ENCODE results near the gene MLC1. TPM values are rescaled to one million over a fixed set of nuclear protein-coding genes. Genes with fewer than 3 reads are reported as not detected.

Gene MLC1
- total RNA-seq (2014; rRNA removed; shearing (Covaris generic); ENCODE audit: low replicate concordance): not detected in 2 replicates

DNA sequence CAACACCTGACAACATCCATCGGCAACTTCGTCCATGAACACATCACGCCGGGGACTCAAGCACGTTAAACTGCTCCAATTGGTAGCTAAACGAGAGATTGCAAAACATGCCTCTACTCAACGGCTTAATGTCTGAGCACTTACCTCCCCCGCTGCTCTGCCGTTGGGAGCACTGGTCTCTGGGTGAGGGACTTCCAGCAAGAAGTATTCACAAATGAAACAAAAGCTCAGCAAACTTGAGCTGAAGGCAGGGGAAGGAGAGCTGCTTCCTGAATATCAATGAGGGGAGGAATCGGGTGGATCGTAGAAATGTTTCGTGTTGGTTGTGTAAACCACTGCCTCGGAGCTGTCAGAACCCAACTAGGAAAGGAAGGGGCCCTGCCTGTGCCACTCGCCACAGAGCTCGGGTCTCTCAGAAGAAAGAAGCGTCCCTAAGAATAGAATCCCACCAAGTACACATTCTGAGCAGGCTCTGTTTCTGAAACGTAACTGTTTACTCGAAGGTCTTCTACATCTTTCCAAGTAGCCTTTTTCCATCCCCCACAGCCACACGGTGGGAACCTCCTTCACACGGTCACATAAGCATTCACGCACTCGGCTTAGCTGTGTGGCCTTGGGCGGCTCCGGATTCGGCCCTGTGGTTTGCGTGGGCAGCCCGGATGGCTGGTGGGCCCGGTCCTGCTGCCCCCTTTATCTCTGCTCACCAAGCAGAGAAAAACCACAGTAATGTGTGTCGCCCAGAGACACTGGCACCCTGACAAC, at the start of gene MLC1:
Gene MLC1 (minus strand): TSS at position 216 of the 762 bp plus-strand sequence. CDS start 524 bp downstream, outside the sequence.
- in situ Hi-C loops (cut with HindIII; ENCODE audit: low pct_unique_long_range_greater_than_20kb, low sequenced_read_pairs): no loop called here

DNA sequence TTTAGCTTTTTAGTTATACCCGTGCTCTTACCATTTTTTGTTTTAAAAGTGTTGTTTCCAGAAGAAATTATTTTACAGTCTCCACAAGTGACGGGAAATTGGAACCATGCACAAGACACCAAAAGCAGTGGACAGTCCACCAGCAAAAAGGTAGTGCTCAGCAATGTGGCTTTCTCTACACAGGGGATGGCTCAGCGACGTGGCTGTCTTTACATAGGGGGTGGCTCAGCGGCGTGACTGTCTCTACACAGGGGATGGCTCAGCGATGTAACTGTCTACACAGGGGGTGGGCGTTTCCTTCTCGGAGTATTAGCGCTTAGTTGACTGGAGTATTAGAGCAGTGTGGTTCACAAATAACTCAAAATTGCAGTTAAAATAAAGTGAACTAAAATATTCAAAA, 49.3 kb upstream of the MLC1 start:
- in situ Hi-C loops (cut with HindIII; ENCODE audit: low pct_unique_long_range_greater_than_20kb, low sequenced_read_pairs): no loop called here
- no peak for DNase-seq (ENCODE audit: low read depth)

More for the DNA sequence above, at the start of gene MLC1:
- DNase-seq (ENCODE audit: low read depth): no peak

DNA sequence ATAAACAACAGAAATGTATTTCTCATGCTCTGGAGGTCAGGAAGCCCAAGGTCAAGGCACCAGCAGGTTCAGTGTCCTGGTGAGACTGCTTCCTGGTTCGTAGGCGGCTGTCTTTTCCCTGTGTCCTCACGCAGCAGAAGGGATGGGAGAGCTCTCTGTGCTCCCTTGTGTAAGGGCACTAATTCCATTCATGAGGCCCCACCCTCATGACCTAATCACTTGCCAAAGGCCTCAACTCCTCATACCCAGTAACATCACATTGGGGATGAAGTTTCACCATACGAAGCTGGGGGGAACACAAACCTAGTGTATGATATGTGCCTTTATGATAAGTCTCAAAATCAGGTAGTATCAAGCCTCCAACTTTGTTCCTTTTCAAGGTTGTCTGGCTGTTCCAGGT, 46.7 kb upstream of the MLC1 start:
- DNase-seq (ENCODE audit: low read depth): no peak
- in situ Hi-C loops (cut with HindIII; ENCODE audit: low pct_unique_long_range_greater_than_20kb, low sequenced_read_pairs): no loop called here

DNA sequence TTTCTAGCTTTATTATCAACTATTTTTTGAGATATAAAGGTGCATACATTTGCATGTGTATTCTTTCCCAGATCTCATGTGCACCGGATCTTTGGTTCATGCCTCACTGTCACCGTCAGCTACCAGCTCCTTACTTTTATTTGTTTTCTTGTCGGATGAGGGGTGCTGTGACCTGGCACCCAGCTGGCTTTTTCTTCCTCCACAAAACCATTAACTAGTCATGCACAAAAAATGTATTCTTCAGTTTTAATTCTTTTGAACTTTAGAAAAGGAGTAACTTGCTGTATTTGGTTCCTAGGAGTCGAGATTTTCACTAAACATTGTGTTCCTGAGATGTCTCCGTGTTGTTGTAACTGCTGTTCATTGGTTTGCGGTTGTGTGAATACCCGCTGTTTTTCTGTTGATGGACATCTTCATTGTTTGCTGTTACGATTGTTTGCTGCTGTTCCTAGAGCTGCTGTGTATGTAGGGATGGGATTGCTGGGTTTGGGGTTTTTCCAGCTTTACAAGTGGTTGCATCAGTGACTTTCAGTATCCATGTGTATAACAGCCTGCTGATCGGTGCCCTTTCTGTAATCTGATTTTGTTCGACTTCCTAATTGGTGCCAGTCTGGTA, 44.0 kb upstream of the MLC1 start:
- no peak for DNase-seq (ENCODE audit: low read depth)
- in situ Hi-C loops (cut with HindIII; ENCODE audit: low pct_unique_long_range_greater_than_20kb, low sequenced_read_pairs): no loop called here

GRCh38 chr22:50125029-50125428, 39.8 kb upstream of the MLC1 start:
- no peak for DNase-seq (ENCODE audit: low read depth)
- in situ Hi-C loops (cut with HindIII; ENCODE audit: low pct_unique_long_range_greater_than_20kb, low sequenced_read_pairs): no loop called here

GRCh38 chr22:50123119-50123518, 37.9 kb upstream of the MLC1 start:
- in situ Hi-C loops (cut with HindIII; ENCODE audit: low pct_unique_long_range_greater_than_20kb, low sequenced_read_pairs): no loop called here
- no peak for DNase-seq (ENCODE audit: low read depth)

DNA sequence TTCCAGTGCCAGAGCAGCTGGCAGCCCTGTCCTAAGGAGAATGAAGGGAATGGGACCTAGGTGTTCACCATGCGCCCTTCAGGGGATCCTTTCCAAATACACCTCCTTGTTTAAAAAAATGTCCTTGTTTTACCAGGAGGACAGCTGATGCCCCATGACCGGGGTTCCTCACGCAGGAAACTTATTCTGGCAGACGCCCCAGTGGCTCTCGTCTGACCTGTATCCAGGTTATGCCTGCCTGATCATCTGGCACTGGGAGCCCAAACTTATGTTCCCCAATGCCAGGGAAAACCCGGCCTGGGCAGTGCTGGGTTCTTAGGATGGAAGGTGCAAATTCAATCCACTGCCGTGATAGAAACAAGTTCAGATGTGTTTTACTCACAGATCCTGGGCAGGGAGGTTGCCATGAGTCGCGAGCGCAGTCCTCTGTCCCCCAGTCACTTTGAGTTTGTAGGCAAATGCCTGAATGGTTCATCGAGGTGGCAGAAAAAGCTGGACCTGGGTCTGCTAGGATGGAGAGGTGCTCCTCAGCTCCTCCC, 36.0 kb upstream of the MLC1 start:
- no peak for DNase-seq (ENCODE audit: low read depth)
- in situ Hi-C loops (cut with HindIII; ENCODE audit: low pct_unique_long_range_greater_than_20kb, low sequenced_read_pairs): no loop called here

GRCh38 chr22:50119768-50120251, 34.6 kb upstream of the MLC1 start:
- in situ Hi-C loops (cut with HindIII; ENCODE audit: low pct_unique_long_range_greater_than_20kb, low sequenced_read_pairs): no loop called here
- DNase-seq (ENCODE audit: low read depth): no peak

- in situ Hi-C loops (cut with HindIII; ENCODE audit: low pct_unique_long_range_greater_than_20kb, low sequenced_read_pairs): no loop called here
Measured at GRCh38 chr22:50119169-50119767, 34.0 kb upstream of the MLC1 start.

GRCh38 chr22:50118557-50119168, 33.4 kb upstream of the MLC1 start:
- no peak for DNase-seq (ENCODE audit: low read depth)
- in situ Hi-C loops (cut with HindIII; ENCODE audit: low pct_unique_long_range_greater_than_20kb, low sequenced_read_pairs): no loop called here

More at GRCh38 chr22:50119169-50119767, 34.0 kb upstream of the MLC1 start:
- DNase-seq (ENCODE audit: low read depth): no peak

GRCh38 chr22:50118129-50118528, 32.9 kb upstream of the MLC1 start:
- no peak for DNase-seq (ENCODE audit: low read depth)
- in situ Hi-C loops (cut with HindIII; ENCODE audit: low pct_unique_long_range_greater_than_20kb, low sequenced_read_pairs): no loop called here

DNA sequence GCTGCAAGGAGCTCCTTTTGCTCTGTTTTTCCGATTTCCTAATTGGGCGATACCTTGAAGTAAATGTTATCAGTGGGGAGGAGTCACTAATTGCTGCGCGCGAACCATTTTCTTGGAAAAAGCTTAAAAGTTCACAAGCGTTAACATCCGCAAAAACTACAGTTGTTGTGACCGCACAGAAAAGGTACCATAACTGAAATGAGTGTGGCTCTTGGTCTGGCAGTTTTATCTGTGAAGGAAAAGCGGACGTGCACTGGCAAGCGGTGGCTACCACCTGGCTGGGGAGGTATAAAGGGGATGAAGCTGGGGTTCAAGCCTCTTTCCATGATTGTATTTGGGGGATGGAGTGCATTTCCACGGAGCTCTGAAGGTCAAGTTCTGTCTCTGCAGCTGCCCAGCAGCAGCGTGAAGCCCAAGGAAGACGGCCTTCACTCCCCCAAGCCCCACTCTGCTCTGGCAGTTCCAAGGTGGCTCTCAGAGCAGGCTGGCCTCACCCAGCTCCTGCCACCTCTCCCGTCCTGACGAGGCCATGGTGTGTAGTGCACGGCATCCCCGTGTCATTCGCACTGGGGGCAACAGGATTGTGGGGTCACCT, 32.0 kb upstream of the MLC1 start:
- in situ Hi-C loops (cut with HindIII; ENCODE audit: low pct_unique_long_range_greater_than_20kb, low sequenced_read_pairs): no loop called here
- no peak for DNase-seq (ENCODE audit: low read depth)

GRCh38 chr22:50115693-50116092, 30.5 kb upstream of the MLC1 start:
- no peak for DNase-seq (ENCODE audit: low read depth)
- in situ Hi-C loops (cut with HindIII; ENCODE audit: low pct_unique_long_range_greater_than_20kb, low sequenced_read_pairs): no loop called here

- in situ Hi-C loops (cut with HindIII; ENCODE audit: low pct_unique_long_range_greater_than_20kb, low sequenced_read_pairs): no loop called here
- DNase-seq (ENCODE audit: low read depth): no peak
Measured at GRCh38 chr22:50114221-50115021, 29.2 kb upstream of the MLC1 start.

GRCh38 chr22:50112151-50113118, 27.2 kb upstream of the MLC1 start:
- no peak for DNase-seq (ENCODE audit: low read depth)
- in situ Hi-C loops (cut with HindIII; ENCODE audit: low pct_unique_long_range_greater_than_20kb, low sequenced_read_pairs): no loop called here

GRCh38 chr22:50111056-50111455, 25.8 kb upstream of the MLC1 start:
- in situ Hi-C loops (cut with HindIII; ENCODE audit: low pct_unique_long_range_greater_than_20kb, low sequenced_read_pairs): no loop called here
- no peak for DNase-seq (ENCODE audit: low read depth)
